K562 (cell line): ENCODE results near the gene ZNF277. TPM values are rescaled to one million over a fixed set of nuclear protein-coding genes. Genes with fewer than 3 reads are reported as not detected.
A peak's percentile ranks its signal among the peaks of the same experiment; 100 is the strongest.

Source experiments
- ATAC-seq: fragments of 200-7000 bp; cut with Tn5 transposase; 3 replicates; pipeline ENCODE4 v1.9.1; 2020; ENCODE audit warnings: moderate library complexity
- Bru-seq: library from RNA; stranded (reverse); fragments of 400-500 nt; gene quantifications from one replicate; lab custom pipeline; 2021; lab: Mats Ljungman, UMichigan
- BruChase-seq, 2 experiments: library from RNA; stranded (reverse); fragments of 400-500 nt; gene quantifications; one replicate each; lab custom pipeline; 2021; lab: Mats Ljungman, UMichigan
- BruUV-seq: library from RNA; stranded (reverse); fragments of 400-500 nt; replicated peaks from 2 replicates; lab custom pipeline; 2021; lab: Mats Ljungman, UMichigan
- CTCF ChIA-PET: fragments of 300-600 bp; formaldehyde crosslinking; extraction: SDS; loops from one replicate; lab custom pipeline; 2021; ENCODE audit warnings: low intra/inter-chr PET ratio; lab: Yijun Ruan, JAX
- POLR2A ChIA-PET: fragments of 300-600, 350-650 bp; sonication (Branson Sonifier 250); formaldehyde crosslinking; extraction: SDS; loops from one replicate; lab custom pipeline; 2021; ENCODE audit warnings: antibody characterized with exemption, inconsistent platforms; lab: Yijun Ruan, JAX
- DNase-seq, 4 experiments: peaks; one replicate each; pipeline versions ENCODE4 v3.0.0 to v3.0.0-alpha.2; 2011 to 2018; ENCODE audit warnings: low spot score in 3 of 4, mixed read lengths in 3 of 4; ENCODE audit errors: extremely low read depth in 1 of 4
- FAIRE-seq: peaks from 2 replicates; lab custom pipeline; 2011; peaks lifted over from hg19 to GRCh38; lab: Jason Lieb, UNC
- H2AFZ ChIP-seq: 2 replicates; pipeline ENCODE4 v1.6.0; 2011; ENCODE audit warnings: low read depth, low read length, control low read depth, inconsistent platforms
- H3K27ac ChIP-seq: fragments of 200-600 bp; 3 replicates; pipeline ENCODE4 v1.8.0; 2011; ENCODE audit warnings: low read depth, mild to moderate bottlenecking, control low read depth, inconsistent platforms, low read length, moderate library complexity, mixed read lengths; ENCODE audit errors: extremely low read depth
- H3K27me3 ChIP-seq, 2 experiments: fragments of 300-600 bp in 1 of 2; 2 replicates in 1 of 2; 3 replicates in 1 of 2; pipeline versions ENCODE4 v1.6.0 to v1.8.0; 2011; ENCODE audit warnings: inconsistent platforms in 2 of 2, low read length in 2 of 2, mild to moderate bottlenecking in 1 of 2, mixed read lengths in 1 of 2, moderate library complexity in 1 of 2; ENCODE audit not compliant: control insufficient read depth in 2 of 2, insufficient read depth in 2 of 2
- H3K36me3 ChIP-seq: fragments of 300-600 bp; 3 replicates; pipeline ENCODE4 v1.8.0; 2011; ENCODE audit warnings: mild to moderate bottlenecking, low read length, inconsistent platforms; ENCODE audit not compliant: control insufficient read depth, insufficient read depth
- H3K4me1 ChIP-seq, 2 experiments: fragments of 200-600 bp in 1 of 2; replicated peaks in 1 of 2; 2 replicates in 1 of 2; 3 replicates in 1 of 2; pipeline versions ENCODE4 v1.5.1 to v1.8.0; 2011; ENCODE audit warnings: inconsistent platforms in 2 of 2, low read length in 2 of 2, mild to moderate bottlenecking in 1 of 2, mixed read lengths in 1 of 2, moderate library complexity in 1 of 2; ENCODE audit not compliant: control insufficient read depth in 2 of 2, insufficient read depth in 2 of 2
- H3K4me2 ChIP-seq: 2 replicates; pipeline ENCODE4 v1.6.1; 2011; ENCODE audit warnings: low read length, control low read depth, inconsistent platforms, mixed read lengths; ENCODE audit not compliant: insufficient read depth
- H3K4me3 ChIP-seq: fragments of 200-600 bp; sonication (generic), shearing (Covaris generic); 2 replicates; pipeline ENCODE4 v1.5.1; 2016; ENCODE audit warnings: control low read depth, inconsistent platforms
- H3K79me2 ChIP-seq: fragments of 200-600 bp; 3 replicates; pipeline ENCODE4 v1.8.0; 2011; ENCODE audit warnings: low read length, inconsistent platforms; ENCODE audit not compliant: control insufficient read depth, insufficient read depth
- H3K9ac ChIP-seq, 2 experiments: 2 replicates each; pipeline versions ENCODE4 v1.6.0 to v1.6.1; 2011; ENCODE audit warnings: low read depth in 2 of 2, low read length in 2 of 2, control low read depth in 1 of 2, inconsistent platforms in 1 of 2, mild to moderate bottlenecking in 1 of 2, mixed read lengths in 1 of 2; ENCODE audit not compliant: insufficient read depth in 1 of 2
- H3K9me1 ChIP-seq: one replicate; pipeline ENCODE4 v1.6.0; 2011; ENCODE audit warnings: inconsistent platforms, mild to moderate bottlenecking, low read length, moderate library complexity; ENCODE audit not compliant: control insufficient read depth, insufficient read depth
- H3K9me3 ChIP-seq: replicated peaks from 2 replicates; pipeline ENCODE4 v1.5.1; 2011; ENCODE audit warnings: low read depth, low read length, inconsistent platforms; ENCODE audit not compliant: control insufficient read depth, insufficient read depth
- H4K20me1 ChIP-seq: replicated peaks from 2 replicates; pipeline ENCODE4 v1.6.1; 2011; ENCODE audit warnings: low read length, inconsistent platforms, mixed read lengths; ENCODE audit not compliant: control insufficient read depth, insufficient read depth
- ZNF143 ChIP-seq: sonication (generic); formaldehyde crosslinking; IDR thresholded peaks from 2 replicates; pipeline ENCODE4 v1.9.0; 2022; ENCODE audit warnings: mild to moderate bottlenecking, missing genetic modification reagents
- WGBS: fragments of 100-300 bp; shearing (Covaris generic); methylation state at CpG from one replicate; pipeline ENCODE4 v1.1.6; 2016; ENCODE audit warnings: low coverage, mixed read lengths; ENCODE audit not compliant: insufficient coverage; ENCODE audit errors: missing lambda C conversion rate; 5-methylcytosine and 5-hydroxymethylcytosine counted together
- in situ Hi-C: fragments of 300-500 bp; cut with MboI; formaldehyde crosslinking; loops from 4 replicates; pipeline ENCODE4 v1.15.0; 2018; ENCODE audit warnings: inconsistent platforms, mixed read lengths
- intact Hi-C: fragments of 100-400 bp; cut with micrococcal nuclease; formaldehyde crosslinking; loops from 2 replicates; pipeline ENCODE4 v1.14.2; 2022
- long read RNA-seq, 3 experiments: library from polyadenylated mRNA in 2 of 3; library from RNA in 1 of 3; unstranded in 2 of 3; stranded (forward) in 1 of 3; transcript quantifications; one replicate each; pipeline ENCODE4 v2.0.0, GENCODE V29; 2019 to 2022
- polyA minus RNA-seq, 3 experiments: library from RNA; depleted of rRNA, polyadenylated mRNA; stranded (reverse); fragments of >200 nt; gene quantifications; 2 replicates each; pipeline ENCODE4 v1.2.3, GENCODE V29; 2011
- polyA plus RNA-seq, 8 experiments: library from polyadenylated mRNA; depleted of rRNA in 4 of 8; stranded (reverse) in 5 of 8; unstranded in 3 of 8; fragments of >200 nt; fragmentation: Nextera tagmentation in 2 of 8; fragmentation: Illumina TruSeq in 1 of 8; extraction: Ambion mirVana in 2 of 8; extraction: Trizol in 1 of 8; gene quantifications; 2 replicates each; pipeline versions ENCODE4 v1.2.1 to v1.2.3, GENCODE V29; 2011 to 2014; ENCODE audit warnings: inconsistent platforms in 1 of 8, missing spikeins in 1 of 8
- total RNA-seq, 7 experiments: library from RNA; depleted of rRNA in 6 of 7; stranded (reverse); fragments of >200 nt in 6 of 7; fragmentation: Illumina TruSeq in 2 of 7; extraction: Trizol in 2 of 7; gene quantifications; 2 replicates each; pipeline versions ENCODE4 v1.2.1 to v1.2.3, GENCODE V29; 2011 to 2021; ENCODE audit warnings: low replicate concordance in 1 of 7
- TF ChIP-seq, protein P1 (sequence below): fragments of 250-450 bp; sonication (Bioruptor Pico); IDR thresholded peaks from 2 replicates; pipeline ENCODE4 v1.4.0; 2020

Gene ZNF277, protein sequence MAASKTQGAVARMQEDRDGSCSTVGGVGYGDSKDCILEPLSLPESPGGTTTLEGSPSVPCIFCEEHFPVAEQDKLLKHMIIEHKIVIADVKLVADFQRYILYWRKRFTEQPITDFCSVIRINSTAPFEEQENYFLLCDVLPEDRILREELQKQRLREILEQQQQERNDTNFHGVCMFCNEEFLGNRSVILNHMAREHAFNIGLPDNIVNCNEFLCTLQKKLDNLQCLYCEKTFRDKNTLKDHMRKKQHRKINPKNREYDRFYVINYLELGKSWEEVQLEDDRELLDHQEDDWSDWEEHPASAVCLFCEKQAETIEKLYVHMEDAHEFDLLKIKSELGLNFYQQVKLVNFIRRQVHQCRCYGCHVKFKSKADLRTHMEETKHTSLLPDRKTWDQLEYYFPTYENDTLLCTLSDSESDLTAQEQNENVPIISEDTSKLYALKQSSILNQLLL
- 7.6 and 23.6 TPM in 2 replicates for total RNA-seq (2011; cell fraction: chromatin; rRNA removed; ENCODE audit: low replicate concordance)
- 11.6 and 14.0 TPM in 2 replicates for total RNA-seq (2011; cell fraction: nucleolus; rRNA removed)
- total RNA-seq (2011; cell fraction: nucleoplasm; rRNA removed) = 13.6 and 16.2 TPM in 2 replicates
- total RNA-seq (2014; rRNA removed) (14.3 and 18.8 TPM in 2 replicates), total RNA-seq (2014; rRNA removed; fragmentation: Illumina TruSeq; extraction: Trizol) (33.5 and 42.0 TPM in 2 replicates), total RNA-seq (2015; rRNA removed; fragmentation: Illumina TruSeq; extraction: Trizol) (27.6 and 29.5 TPM in 2 replicates), total RNA-seq (2021) (18.5 and 20.3 TPM in 2 replicates), polyA plus RNA-seq (2011; rRNA removed) (25.0 and 28.7 TPM in 2 replicates), polyA plus RNA-seq (2014; fragmentation: Illumina TruSeq; extraction: Trizol) (29.4 and 29.8 TPM in 2 replicates), polyA plus RNA-seq (2014; fragmentation: Nextera tagmentation; extraction: Ambion mirVana) (10 to 100 TPM; 27.4 to 27.7 TPM), polyA plus RNA-seq (2014; rRNA removed) (19.3 and 20.7 TPM in 2 replicates), polyA minus RNA-seq (2011; rRNA and poly(A)+ RNA removed) (31.5 and 38.3 TPM in 2 replicates), Bru-seq, nascent RNA (percentile 74 among the genes with signal in this experiment), BruChase-seq, experiment 1, labeled RNA remaining after a 2-hour chase (percentile 74 among the genes with signal in this experiment), BruChase-seq, experiment 2, labeled RNA remaining after a 6-hour chase (percentile 69 among the genes with signal in this experiment)
- 3.1 and 9.3 TPM in 2 replicates for polyA plus RNA-seq (2011; cell fraction: cytosol; rRNA removed)
- 4.4 and 7.7 TPM in 2 replicates for polyA plus RNA-seq (2011; cell fraction: nucleus; rRNA removed)
- 16.5 and 55.5 TPM in 2 replicates for polyA plus RNA-seq (2012)
- polyA minus RNA-seq (2011; cell fraction: cytosol; rRNA and poly(A)+ RNA removed) = 18.6 and 19.1 TPM in 2 replicates
- 17.2 and 19.0 TPM in 2 replicates for polyA minus RNA-seq (2011; cell fraction: nucleus; rRNA and poly(A)+ RNA removed)
- long read RNA-seq, experiment 1, transcript ZNF277-201 (12 exons, 1,849 nt) = major isoform, 39 of 50 reads
- long read RNA-seq, experiment 1, partial matches to known transcripts = 5 of 50 reads
- long read RNA-seq, experiment 1, other reads (novel, unspliced or antisense) = 5 of 50 reads
- long read RNA-seq, experiment 2, transcript ZNF277-201 (12 exons, 1,849 nt) = major isoform, 9 of 15 reads
- long read RNA-seq, experiment 2, partial matches to known transcripts = 5 of 15 reads
- long read RNA-seq, experiment 2, other reads (novel, unspliced or antisense) = 0 of 15 reads
- long read RNA-seq, experiment 3, transcript ZNF277-201 (12 exons, 1,849 nt) = major isoform, 20 of 24 reads
- long read RNA-seq, experiment 3, partial matches to known transcripts = 3 of 24 reads
- long read RNA-seq, experiment 3, other reads (novel, unspliced or antisense) = 1 of 24 reads

DNA sequence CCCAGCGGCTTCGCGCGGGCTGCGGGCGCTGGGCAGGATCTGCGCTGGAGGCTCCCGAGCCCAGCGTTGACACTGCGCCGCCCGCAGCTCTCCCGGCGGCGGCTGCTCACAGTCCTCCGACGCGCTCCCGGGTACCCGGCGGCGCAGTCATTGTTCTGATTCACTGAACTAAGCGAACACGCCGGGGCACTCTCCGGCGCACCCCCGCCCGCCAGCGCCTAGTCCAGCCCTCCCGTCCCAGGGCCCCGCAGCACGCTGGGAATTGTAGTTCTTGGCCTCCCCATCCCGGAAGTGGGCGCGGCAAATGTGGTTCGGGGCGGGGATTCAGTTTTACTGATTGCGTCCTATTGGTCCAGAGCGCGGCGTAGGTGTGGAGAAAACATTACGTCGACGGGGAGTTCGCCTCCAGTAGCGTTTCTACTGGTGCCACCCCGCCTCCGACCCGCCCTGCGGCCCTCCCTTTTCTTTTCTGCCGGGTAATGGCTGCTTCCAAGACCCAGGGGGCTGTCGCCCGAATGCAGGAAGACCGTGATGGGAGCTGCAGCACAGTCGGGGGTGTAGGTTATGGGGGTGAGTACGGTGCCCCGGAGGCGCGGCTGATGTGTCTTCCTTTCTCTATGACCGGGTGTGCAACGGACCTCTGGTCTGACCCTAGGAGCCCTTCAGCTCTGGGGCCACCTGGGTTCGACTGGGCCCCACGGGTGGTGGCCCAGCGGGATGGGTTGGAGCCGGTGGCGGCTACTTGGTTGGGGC lies at the start of gene ZNF277, which contains the start of gene DOCK4:
Gene ZNF277 (plus strand): TSS at position 458 of the 753 bp plus-strand sequence. CDS start 22 bp downstream, at position 480.
Gene DOCK4 (minus strand): TSS at position 162 of the 753 bp plus-strand sequence. CDS start 261 bp downstream, outside the sequence.
- Histone ChIP-seq H3K27ac (peak within 1 kb of the TSS; percentile 52), H3K9me1 (no peaks in the 10 kb centered on the region), H3K36me3 (no peaks in the 10 kb centered on the region), H3K4me3 (peak within 1 kb of the TSS; percentile 79), H3K9ac (peak within 1 kb of the TSS; percentile 75 to 95), H2AFZ (peak within 1 kb of the TSS; percentile 96), H3K4me2 (peak within 1 kb of the TSS; percentile 81), H3K79me2 (peaks cover 19% of the 10 kb centered on the region), H3K9me3 (no peaks in the 10 kb centered on the region), H3K27me3 (peaks cover 23 to 24% of the 10 kb centered on the region in 2 experiments), H3K4me1 (peaks cover 12 to 16% of the 10 kb centered on the region in 2 experiments; a peak in 4 of 5 replicates), H4K20me1 (no peaks in the 10 kb centered on the region)
- in situ Hi-C loops = no loop called here
- no TSS peak for BruUV-seq
- under 1% methylated on average over 67 of the region's 67 CpGs for WGBS
- POLR2A ChIA-PET = interaction anchor here (0.7 to 4.0 kb wide), 6 partner anchors 10 to 450 kb away, joined by 3 to 14 read pairs (median 3); partner anchors contain the start of gene IFRD1
- ATAC-seq (peak; percentile 97), DNase-seq (peak; percentile 98 to 100 (median 98)), FAIRE-seq (peak; percentile 98)
- CTCF ChIA-PET = no interaction called here
- intact Hi-C loops = loop anchor here (10.0 kb wide), 2 partner anchors 208 to 288 kb away; no protein-coding TSS in a partner anchor
- TF ChIP-seq ZNF143 (CRISPR knock-in tag) = peak; percentile 96
- TF ChIP-seq, protein P1, sequence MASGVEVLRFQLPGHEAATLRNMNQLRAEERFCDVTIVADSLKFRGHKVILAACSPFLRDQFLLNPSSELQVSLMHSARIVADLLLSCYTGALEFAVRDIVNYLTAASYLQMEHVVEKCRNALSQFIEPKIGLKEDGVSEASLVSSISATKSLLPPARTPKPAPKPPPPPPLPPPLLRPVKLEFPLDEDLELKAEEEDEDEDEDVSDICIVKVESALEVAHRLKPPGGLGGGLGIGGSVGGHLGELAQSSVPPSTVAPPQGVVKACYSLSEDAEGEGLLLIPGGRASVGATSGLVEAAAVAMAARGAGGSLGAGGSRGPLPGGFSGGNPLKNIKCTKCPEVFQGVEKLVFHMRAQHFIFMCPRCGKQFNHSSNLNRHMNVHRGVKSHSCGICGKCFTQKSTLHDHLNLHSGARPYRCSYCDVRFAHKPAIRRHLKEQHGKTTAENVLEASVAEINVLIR (CRISPR knock-in tag) = peak; percentile 69
